Measurements from ENCODE around the gene VGLL4. TPM values are rescaled to one million over a fixed set of nuclear protein-coding genes. Genes with fewer than 3 reads are reported as not detected.

The VGLL4 gene
- total RNA-seq, 1 experiment from 2014 or later, result 42.1 TPM

DNA sequence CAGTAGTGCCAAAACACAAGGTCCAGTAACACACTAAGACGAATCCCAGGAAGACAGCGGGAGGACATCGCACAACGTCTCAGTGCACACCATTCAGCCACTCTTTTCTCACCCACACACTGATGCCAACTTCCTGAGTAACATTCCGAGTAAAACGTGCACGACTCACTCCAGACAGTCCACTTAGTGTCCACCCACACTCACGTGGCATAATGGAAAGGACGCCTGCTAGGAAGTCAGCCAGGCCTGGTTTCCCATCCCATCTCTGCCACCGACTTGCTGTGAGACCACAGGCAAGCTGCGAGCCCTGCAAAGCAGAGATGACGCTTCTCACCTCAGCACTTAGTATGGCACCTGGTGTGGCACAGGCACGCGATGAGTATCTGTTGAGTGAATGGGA, 36.8 kb upstream of the VGLL4 start:
- Histone ChIP-seq H3K9ac (ENCODE audit: extremely low read depth, insufficient read length, low read length) (no peak overlapping the region), H3K79me1 (ENCODE audit: insufficient read depth, low read depth, low read length, poor library complexity, severe bottlenecking) (no peaks in the 10 kb centered on the region), H3K4ac (ENCODE audit: low read depth, low read length) (no peak overlapping the region), H3K27me3 (ENCODE audit: insufficient read depth, low read length) (no peaks in the 10 kb centered on the region), H3K14ac (ENCODE audit: insufficient read depth, low read length) (no peak overlapping the region; the same call in 1 of the 2 replicates), H2BK120ac (ENCODE audit: low read depth, low read length, poor library complexity, severe bottlenecking) (no peak overlapping the region), H3T11ph (ENCODE audit: low read length) (no peak overlapping the region), H4K5ac (ENCODE audit: insufficient read length, low read depth, low read length) (no peak overlapping the region), H3K23me2 (ENCODE audit: insufficient read length, low read depth, low read length, poor library complexity, severe bottlenecking) (no peaks in the 10 kb centered on the region), H3K56ac (ENCODE audit: insufficient read length, low read depth, low read length) (no peak overlapping the region), H2AFZ (ENCODE audit: low read length) (no peak overlapping the region), H2AK5ac (ENCODE audit: insufficient read length, low read length) (no peak overlapping the region), H2BK20ac (ENCODE audit: low read depth, low read length, poor library complexity, severe bottlenecking) (no peak overlapping the region), H3K79me2 (ENCODE audit: insufficient read depth, low read length) (no peaks in the 10 kb centered on the region), H2BK12ac (ENCODE audit: insufficient read length, low read depth, low read length) (no peak overlapping the region), H3K23ac (ENCODE audit: insufficient read length, low read depth, low read length) (no peak overlapping the region), H3K4me2 (ENCODE audit: insufficient read depth, insufficient read length, low read length) (no peak overlapping the region), H4K8ac (replicated peaks; ENCODE audit: insufficient read length, low read depth, low read length) (no peak overlapping the region), H4K91ac (ENCODE audit: insufficient read length, low read depth, low read length) (no peak overlapping the region), H4K20me1 (ENCODE audit: control insufficient read depth, insufficient read depth, insufficient read length) (no peaks in the 10 kb centered on the region), H3K27ac (ENCODE audit: insufficient read length, low read depth, low read length) (no peak overlapping the region), H3K4me1 (ENCODE audit: insufficient read depth, low read length) (no peaks in the 10 kb centered on the region), H2BK5ac (ENCODE audit: insufficient read length, low read length) (no peak overlapping the region), H3K18ac (ENCODE audit: insufficient read length, low read depth, low read length) (no peak overlapping the region), H3K9me3 (ENCODE audit: control insufficient read depth, low read depth, low read length) (no peaks in the 10 kb centered on the region), H2BK15ac (ENCODE audit: low read depth, low read length) (no peak overlapping the region)
- WGBS (ENCODE audit: extremely low coverage, insufficient read length, low lambda C conversion rate), result no CpG with 5 or more reads among the region's 14 CpGs
- H3K36me3 Mint-ChIP-seq (ENCODE audit: insufficient read depth in 1 of 3, low read depth in 3 of 3), result peaks cover 0 to 5% (median 2%) of the 10 kb centered on the region in 3 experiments; a peak in 4 of 7 replicates
- TF ChIP-seq CTCF (conservative IDR thresholded peaks at IDR 0.05), result no peak
- no peak for DNase-seq
- no peaks in the 10 kb centered on the region for H3K9me3 Mint-ChIP-seq
- H3K27ac Mint-ChIP-seq, result no peak overlapping the region
- no peaks in the 10 kb centered on the region for H3K27me3 Mint-ChIP-seq (ENCODE audit: low read depth)
- no peaks in the 10 kb centered on the region for H3K4me1 Mint-ChIP-seq
- no peak overlapping the region for H3K4me3 Mint-ChIP-seq

Measured in H9 (cell line).